EH (cell line): ENCODE results near the gene GHRL.

Source experiments
- DNase-seq: peaks from one replicate; pipeline ENCODE4 v3.0.0-alpha.2; 2015; ENCODE audit warnings: low read depth

Gene GHRL

DNA sequence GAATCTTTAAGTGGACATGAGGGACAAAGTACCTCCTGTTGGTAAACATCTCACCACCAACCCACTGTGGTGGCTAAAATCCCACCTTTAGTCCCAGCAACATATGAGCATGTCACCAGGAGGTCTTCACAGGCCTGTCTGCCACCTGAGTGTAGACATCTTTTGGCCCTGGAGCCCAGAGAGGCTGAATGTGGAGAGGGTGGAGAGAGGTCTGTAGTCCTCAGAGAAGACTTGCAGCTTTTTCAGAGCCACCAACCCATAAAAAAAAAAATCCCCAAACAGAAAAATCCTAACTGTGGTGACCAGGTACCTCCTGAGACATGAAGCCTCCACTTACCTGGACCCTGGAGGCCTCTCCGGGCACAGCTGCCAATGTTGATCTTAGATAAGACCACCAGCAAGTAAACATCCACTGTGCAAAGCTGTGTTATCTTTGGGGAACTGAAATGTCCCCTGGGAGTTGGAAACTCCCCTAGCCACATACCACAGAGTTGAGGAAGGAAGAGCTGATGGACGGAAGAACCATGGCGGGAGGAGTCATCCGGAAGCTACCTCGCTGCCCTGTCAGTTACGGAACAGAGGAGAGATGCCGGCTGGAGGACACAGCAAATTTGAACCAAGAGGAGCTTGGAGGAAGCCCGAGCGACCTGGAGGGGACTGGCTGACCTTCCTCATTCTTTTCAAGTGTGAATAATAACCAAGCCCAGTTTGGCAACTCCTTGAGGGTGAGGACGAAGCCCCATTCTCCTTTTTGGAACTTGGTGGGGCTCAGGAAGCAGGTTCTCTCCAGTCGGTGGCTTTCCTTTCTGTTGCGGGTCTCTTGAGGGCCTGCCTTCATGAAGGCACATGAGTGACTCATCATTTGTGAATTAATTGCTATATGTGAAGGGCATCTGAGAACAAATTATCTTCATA is at the start of gene GHRL:
GHRL (minus strand) TSS at position 443 of the 915 bp plus-strand sequence. CDS start 2,767 bp downstream, outside the sequence.
- no peak for DNase-seq

DNA sequence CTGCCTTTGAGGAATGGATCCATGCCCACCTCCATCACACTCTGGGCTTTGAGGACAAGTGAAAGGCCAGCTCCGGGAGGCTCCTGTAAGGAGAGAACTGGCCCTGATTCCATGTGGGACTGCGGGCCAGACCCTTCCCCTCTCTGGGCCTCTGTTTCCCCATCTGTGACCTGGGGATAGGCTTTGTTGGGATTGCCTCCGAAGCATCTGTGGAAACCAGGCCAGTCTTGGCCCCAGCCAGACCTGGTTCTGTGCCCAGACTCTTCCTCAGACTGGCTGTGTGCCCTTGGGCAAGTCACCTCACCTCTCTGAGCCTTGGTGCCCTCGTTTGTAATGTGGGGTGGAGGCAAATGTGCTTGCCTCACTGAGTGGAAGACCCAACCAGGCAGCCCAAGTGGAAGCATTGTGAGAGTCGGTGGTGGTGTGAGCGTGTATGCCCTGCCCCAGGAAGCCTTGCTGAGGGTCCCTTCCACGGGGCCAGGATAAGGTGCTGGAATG is 49.2 kb upstream of the GHRL start:
- no peak for DNase-seq

DNA sequence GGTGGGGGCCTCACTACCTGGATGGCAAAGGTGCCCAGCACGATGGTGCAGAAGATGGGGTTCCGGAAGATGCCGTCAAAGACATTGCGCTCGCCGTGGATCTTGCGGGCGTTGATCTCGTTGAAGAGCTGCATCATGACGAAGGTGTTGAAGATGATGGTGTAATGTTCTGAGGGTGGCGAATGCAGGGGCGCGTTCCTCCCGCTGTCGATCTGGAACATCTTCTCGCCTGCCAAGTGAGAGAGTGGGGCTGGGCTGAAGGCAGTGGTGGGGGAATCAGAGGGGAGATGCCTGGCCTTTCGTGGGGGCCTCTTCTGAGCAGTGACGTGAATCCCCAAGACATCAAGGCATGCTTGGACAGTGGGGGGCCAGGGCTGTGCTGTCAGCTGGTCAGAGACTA is 47.7 kb upstream of the GHRL start:
- no peak for DNase-seq

DNA sequence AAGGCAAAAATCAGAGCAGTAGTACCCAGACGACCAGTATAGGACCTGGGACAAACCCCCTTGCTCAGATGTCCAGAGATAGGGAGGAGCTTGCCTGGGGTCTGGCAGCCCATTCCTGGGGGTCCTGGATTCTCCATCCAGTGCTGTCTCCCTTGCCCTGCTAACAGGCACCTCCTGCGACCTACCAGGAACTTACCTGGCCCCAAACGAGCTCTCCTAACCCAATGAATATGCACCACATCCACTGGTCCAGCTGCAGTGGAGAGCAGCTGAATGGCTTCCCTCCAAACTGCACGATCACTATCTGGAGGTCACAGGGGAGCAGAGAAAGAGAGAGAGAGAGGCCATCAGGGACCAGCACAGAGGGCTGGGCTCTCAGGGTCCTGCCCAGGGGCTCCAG is 47.3 kb upstream of the GHRL start:
- no peak for DNase-seq

DNA sequence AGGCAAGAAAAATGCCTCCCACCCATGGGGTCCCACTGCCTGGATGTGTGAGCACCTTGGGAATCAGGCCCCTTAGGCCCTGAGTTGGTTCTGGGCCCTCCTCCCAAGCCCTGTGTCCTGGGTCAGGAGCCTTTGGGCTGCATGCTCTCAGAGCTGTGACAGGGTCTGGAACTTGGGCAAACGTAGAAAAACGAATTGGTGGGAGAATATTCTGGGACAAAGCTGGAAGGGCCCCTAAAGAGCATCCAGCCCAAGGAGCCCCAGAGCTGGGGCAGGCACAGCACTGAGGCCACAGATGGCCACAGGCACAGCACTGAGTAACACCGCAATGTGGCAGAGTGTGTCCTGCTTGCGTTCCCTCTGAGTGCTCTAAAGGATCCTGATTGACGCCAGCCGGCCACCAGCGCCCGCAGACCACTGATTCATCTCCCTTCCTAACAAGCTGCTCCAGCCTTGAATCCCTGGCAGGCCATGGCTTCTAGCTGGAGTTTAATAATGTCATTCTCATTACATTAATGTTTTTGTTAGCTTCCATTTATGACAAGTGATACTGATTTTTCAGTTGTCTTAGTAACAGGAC is 46.7 kb upstream of the GHRL start:
- no peak for DNase-seq

DNA sequence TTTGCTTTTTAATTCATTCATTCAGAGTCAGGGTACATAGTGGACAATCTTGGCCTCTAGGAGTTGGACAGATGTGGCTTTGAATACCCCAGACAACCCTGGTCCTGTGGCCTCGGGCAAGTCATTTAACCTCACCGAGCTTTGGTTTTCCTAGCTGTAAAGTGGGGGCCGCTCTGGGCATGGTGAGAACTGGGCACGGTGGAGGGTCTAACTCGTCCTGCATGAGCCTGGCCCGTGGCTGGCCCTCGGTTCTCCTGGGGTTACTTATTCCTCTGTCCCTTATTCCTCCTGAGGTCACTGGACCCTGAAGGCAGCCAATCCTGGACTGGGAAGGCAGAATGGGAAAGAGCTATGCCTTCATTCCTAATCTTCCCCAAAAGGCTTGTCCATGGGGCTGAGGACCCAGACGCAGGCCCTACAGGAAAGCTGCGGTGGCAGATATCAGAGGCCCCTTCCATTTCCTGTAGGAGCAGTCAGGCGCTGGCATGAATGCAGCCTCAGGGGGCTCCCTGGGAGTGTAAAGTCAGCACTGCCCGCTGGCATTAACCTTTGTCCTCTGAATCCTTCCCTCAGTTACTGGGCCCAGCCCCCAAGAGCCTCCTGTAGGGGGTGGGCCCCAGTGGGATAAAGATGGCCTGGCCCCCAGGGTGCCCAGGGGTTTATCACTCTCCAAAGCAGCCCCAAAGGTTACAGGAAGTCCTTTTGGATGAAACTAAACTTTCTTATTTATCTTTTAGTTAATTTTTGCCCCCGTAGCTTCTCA is 46.0 kb upstream of the GHRL start:
- no peak for DNase-seq

GRCh38 chr3:10338164-10338470 is 45.4 kb upstream of the GHRL start:
- DNase-seq: no peak

DNA sequence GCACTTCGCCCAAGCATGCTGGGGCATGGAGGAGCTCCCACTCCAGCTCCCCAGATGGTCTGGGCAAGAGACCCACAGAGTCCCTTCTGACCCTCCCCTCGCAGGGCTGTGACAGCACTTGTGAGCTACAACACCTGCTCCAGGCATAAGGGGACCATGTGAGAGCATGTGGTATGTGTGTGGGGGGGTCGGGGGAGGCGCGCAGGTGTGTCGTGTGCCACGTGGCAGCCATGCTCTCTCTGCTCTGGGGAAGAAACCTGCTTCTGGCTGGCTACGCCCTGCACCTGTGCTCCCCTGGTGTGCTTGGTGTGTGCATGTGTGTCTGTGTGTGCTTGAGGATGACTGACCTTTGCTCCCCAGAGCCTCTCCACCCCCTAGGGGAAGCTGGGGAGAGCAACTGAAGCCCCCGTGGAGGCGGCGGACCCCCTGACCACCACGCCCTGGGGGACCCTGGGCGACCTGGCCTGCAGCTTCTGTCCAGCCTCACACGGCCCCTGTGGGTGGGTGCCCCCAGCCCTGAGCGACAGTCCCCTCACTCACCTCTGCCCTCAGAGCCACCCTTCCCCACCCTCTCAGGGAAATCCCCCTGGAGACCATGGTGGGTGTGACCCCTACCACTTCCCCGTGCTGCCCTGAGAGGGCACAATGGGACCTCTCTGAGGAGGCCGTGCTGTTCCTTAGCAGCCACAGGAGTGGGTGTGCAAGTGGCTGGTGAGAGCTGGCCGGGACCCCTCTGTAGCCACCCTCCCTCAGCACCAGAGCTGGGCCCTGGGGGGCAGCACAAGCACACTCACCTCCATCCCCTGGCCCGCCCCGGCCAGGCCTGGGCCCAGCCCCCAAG is 44.8 kb upstream of the GHRL start:
- no peak for DNase-seq

DNA sequence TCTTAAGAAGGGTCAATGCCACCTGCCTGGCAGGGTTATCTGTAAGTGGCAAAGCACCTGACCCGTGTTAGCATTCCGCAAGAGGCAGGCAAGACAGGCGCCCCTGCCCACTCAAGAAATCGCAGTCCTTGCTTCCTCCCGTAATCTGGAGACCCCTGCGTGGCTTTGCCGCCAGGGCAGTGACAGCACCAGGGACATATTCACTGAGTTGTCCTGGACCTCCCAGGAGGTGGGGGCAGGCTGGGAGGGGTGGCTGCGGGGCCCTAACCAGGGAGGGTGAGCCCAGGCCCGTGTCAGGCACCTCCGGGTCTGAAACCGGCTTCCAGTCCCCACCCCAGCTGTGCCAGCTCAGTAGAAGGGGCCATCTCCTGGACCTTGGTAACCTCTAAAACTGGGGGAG is 44.0 kb upstream of the GHRL start:
- no peak for DNase-seq

DNA sequence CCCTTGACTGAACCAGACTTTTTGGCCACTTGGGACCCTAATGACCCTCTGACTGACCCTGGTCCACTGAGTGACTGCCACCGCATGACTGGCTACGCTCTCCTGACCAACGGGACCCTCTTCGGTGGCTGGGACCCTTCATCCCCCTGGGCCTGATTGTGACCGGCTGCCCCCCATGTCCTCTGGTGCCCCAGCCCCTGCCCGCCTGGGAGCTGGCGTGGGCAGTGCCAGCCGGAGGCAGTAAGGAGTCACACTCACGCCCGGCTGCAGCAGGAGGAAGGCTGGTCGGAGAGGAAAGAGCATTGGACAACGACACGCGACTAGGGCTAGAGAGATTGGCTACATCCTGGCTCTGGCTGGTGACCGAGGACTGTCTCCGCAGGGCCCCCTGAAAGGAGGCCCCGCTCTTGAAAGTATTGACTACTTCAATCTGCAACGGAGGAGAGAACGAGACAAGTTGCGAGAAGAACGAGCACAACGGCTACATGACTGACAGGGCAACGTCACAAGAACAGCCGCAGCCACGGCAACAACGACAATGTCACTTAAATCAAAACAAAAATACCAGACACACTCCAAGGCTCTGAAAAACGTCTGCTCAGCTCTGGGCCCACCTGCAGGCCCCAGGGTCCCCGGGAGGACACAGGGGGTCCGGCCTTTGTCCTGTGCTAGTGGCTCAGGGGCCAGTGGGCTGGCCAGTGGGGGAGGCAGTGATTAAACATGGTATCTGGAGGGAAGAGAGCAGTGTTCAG is 43.3 kb upstream of the GHRL start:
- DNase-seq: no peak

DNA sequence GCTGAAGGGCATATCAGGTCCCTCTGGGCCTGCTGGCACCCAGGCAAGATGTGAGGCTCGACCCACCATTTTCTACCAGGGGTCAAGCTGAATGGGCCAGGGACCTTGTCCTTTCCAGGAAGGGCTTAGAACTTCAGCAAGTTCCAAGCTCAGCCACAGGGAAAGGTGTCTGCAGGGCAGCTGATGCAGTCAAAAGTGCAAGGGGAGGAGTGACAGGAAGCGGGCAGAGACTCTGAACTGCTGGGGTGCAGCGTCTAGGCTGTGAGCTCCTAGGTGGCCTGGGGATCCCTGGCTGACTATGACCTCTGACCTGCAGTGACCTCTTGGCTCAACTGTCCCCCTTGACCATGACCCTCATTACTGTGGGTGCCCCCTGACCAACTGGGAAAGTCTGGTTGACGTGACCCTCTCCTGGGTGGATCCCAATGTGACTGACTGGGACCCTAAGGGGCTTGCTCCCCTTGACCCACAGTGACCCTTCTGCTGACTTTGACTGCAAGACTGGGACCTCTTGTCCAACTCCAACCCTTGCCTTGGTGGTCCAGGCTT is 42.5 kb upstream of the GHRL start:
- no peak for DNase-seq

DNA sequence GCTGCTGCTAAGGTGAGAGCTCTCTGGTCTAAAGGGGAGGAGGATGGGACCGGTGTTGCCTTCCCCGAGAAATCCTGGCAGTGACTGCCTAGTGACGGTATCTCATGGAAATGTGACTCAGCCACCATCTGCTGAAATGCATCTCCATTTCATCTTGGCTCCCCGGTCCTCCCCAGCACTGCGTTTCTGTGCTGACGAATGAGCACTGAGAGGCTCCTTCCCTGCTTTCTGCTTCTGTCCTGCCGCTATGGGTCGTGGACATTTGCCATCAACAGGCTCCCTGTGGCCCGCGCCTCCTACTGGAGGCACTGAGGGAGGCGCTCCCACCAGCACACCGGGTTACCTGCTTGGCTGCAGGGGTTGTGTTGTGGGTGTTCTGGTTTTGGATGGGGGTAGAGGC is 41.7 kb upstream of the GHRL start:
- peak; percentile 78 for DNase-seq

GRCh38 chr3:10334042-10334441 is 41.3 kb upstream of the GHRL start:
- no peak for DNase-seq

GRCh38 chr3:10333349-10333650 is 40.6 kb upstream of the GHRL start:
- DNase-seq: no peak

- DNase-seq: no peak
These were observed 40.0 kb upstream of the GHRL start for GRCh38 chr3:10332481-10333348.

DNA sequence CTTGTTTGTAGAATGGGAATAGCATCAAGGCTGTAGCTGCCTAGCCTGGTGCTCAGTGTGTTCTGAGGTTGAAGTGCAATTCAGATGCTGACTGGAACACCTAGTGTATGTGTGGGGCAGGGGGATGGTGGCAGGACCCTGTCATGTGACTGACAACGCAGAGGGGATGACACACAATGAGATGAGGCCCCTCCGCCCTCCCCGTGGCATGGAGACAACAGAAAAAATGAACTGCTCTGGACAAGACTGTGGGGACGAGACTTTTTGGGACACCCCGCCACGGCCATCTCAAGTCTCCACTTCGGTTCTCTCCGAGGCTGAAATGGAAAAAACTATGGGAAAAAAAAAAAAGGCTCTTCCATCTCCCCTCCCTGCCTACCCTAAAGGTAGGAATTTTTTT is 38.6 kb upstream of the GHRL start:
- no peak for DNase-seq

- DNase-seq: no peak
These were observed 37.6 kb upstream of the GHRL start for GRCh38 chr3:10330319-10330718.

DNA sequence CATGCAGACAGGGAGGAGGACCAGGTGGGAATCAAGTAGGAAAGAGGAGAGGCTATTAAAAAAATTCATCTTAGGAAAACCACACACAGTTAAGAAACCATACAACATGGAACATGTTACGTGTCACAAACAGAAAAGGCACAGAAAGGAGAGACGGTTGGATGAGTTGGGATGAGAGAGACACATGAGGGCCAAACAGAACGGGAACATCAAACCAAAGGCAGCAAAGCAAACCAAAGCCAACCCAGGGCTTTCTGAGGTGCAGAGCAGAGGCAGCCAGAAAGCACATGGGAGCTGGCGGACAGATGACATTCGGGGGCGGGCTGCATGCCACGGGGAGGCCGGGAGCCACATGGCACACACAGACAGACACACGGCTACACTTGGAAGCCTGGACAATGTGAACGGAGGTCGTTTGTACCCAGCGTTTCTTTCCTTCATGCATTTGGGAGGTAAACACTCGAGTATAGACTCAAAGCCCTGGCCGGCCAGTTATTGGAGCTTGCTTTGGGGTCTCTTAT is 36.8 kb upstream of the GHRL start:
- no peak for DNase-seq

DNA sequence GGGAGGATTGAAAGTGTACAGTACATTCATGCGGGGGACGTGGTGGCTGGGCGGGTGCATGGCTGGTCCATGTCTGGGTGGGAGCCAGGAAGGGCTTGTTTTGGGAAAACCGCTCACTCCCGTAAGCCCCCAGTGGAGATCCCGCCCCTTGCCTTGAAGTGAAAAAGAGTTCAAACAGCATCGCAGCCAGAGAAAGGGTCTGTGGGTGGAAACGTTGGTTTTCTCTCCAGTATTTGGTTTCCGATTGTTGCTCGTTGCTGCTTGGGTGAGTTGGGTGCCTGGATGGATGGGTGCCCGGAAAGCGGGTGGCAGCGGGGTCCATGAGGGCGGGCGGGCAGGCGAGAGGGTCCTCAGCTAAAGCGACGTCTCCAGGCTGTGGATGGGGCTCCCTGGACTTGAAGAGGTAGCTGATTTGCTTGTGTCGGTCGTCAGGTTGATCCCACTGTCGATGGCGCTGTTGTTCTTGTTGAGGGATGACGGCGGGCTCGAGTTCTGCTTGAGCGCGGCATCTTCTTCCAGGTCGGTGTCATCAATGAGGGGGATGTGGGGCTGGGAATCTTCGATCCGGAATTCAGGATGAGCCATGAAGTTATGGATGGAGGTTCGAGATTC is 35.8 kb upstream of the GHRL start:
- DNase-seq: no peak
